ENCODE measurements around the gene IFNA14. TPM values are rescaled to one million over a fixed set of nuclear protein-coding genes. Genes with fewer than 3 reads are reported as not detected.

The IFNA14 gene
- total and polyA plus RNA-seq, 2 experiments from 2014 or later: not detected

GRCh38 chr9:21281275-21281674 lies 41.5 kb upstream of the IFNA14 start (continued):
- TF ChIP-seq, protein P1, sequence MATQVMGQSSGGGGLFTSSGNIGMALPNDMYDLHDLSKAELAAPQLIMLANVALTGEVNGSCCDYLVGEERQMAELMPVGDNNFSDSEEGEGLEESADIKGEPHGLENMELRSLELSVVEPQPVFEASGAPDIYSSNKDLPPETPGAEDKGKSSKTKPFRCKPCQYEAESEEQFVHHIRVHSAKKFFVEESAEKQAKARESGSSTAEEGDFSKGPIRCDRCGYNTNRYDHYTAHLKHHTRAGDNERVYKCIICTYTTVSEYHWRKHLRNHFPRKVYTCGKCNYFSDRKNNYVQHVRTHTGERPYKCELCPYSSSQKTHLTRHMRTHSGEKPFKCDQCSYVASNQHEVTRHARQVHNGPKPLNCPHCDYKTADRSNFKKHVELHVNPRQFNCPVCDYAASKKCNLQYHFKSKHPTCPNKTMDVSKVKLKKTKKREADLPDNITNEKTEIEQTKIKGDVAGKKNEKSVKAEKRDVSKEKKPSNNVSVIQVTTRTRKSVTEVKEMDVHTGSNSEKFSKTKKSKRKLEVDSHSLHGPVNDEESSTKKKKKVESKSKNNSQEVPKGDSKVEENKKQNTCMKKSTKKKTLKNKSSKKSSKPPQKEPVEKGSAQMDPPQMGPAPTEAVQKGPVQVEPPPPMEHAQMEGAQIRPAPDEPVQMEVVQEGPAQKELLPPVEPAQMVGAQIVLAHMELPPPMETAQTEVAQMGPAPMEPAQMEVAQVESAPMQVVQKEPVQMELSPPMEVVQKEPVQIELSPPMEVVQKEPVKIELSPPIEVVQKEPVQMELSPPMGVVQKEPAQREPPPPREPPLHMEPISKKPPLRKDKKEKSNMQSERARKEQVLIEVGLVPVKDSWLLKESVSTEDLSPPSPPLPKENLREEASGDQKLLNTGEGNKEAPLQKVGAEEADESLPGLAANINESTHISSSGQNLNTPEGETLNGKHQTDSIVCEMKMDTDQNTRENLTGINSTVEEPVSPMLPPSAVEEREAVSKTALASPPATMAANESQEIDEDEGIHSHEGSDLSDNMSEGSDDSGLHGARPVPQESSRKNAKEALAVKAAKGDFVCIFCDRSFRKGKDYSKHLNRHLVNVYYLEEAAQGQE (IDR thresholded peaks at IDR 0.05; ENCODE audit: unreplicated experiment): no peak
- TF ChIP-seq JUNB (IDR thresholded peaks at IDR 0.05; ENCODE audit: unreplicated experiment) (no peak), CREB1 (CRISPR knock-in tag; IDR thresholded peaks at IDR 0.05; ENCODE audit: low read depth) (no peak)

GRCh38 chr9:21268347-21268657 lies 28.5 kb upstream of the IFNA14 start:
- DNase-seq (ENCODE audit: low spot score) (no peak), ATAC-seq (no peak)
- Mint-ChIP-seq H3K9me3 (peaks cover 5% of the 10 kb centered on the region), H3K4me3 (no peak overlapping the region), H3K27ac (no peak overlapping the region), H3K4me1 (peaks cover 5% of the 10 kb centered on the region; the same call in 1 of the 3 replicates), H3K36me3 (ENCODE audit: low read depth) (no peaks in the 10 kb centered on the region), H3K27me3 (ENCODE audit: insufficient read depth, low read depth, poor library complexity) (peaks cover 72% of the 10 kb centered on the region)
- Histone ChIP-seq H3K27ac (ENCODE audit: low read depth) (no peak overlapping the region), H3K4me2 (no peak overlapping the region), H3K27me3 (ENCODE audit: insufficient read depth) (peaks cover 87% of the 10 kb centered on the region), H3K9me2 (ENCODE audit: insufficient read depth) (no peaks in the 10 kb centered on the region), H3K36me3 (ENCODE audit: insufficient read depth) (no peaks in the 10 kb centered on the region), H3F3A (replicated peaks; ENCODE audit: low read depth) (no peaks in the 10 kb centered on the region), H3K4me3 (no peak overlapping the region), H4K20me1 (replicated peaks; ENCODE audit: insufficient read depth) (no peaks in the 10 kb centered on the region; the same call in 1 of the 2 replicates), H2AFZ (no peak overlapping the region), H3K79me2 (replicated peaks; ENCODE audit: insufficient read depth) (no peaks in the 10 kb centered on the region), H3K4me1 (ENCODE audit: insufficient read depth) (no peaks in the 10 kb centered on the region)
- TF ChIP-seq JUNB (IDR thresholded peaks at IDR 0.05; ENCODE audit: unreplicated experiment) (no peak), ZNF114 (CRISPR knock-in tag; IDR thresholded peaks at IDR 0.05) (no peak), CREB1 (CRISPR knock-in tag; IDR thresholded peaks at IDR 0.05; ENCODE audit: low read depth) (no peak), ZNF462 (CRISPR knock-in tag; IDR thresholded peaks at IDR 0.05) (no peak), NANOG (IDR thresholded peaks at IDR 0.05; ENCODE audit: borderline replicate concordance) (no peak), STAT1 (IDR thresholded peaks at IDR 0.05; ENCODE audit: unreplicated experiment) (no peak), EZH2 (IDR thresholded peaks at IDR 0.05; ENCODE audit: low read depth, unreplicated experiment) (no peak), EZH2phosphoT487 (IDR thresholded peaks at IDR 0.05; ENCODE audit: unreplicated experiment) (no peak)
- TF ChIP-seq, protein P1 (IDR thresholded peaks at IDR 0.05; ENCODE audit: unreplicated experiment): no peak
- TF ChIP-seq, protein P2, sequence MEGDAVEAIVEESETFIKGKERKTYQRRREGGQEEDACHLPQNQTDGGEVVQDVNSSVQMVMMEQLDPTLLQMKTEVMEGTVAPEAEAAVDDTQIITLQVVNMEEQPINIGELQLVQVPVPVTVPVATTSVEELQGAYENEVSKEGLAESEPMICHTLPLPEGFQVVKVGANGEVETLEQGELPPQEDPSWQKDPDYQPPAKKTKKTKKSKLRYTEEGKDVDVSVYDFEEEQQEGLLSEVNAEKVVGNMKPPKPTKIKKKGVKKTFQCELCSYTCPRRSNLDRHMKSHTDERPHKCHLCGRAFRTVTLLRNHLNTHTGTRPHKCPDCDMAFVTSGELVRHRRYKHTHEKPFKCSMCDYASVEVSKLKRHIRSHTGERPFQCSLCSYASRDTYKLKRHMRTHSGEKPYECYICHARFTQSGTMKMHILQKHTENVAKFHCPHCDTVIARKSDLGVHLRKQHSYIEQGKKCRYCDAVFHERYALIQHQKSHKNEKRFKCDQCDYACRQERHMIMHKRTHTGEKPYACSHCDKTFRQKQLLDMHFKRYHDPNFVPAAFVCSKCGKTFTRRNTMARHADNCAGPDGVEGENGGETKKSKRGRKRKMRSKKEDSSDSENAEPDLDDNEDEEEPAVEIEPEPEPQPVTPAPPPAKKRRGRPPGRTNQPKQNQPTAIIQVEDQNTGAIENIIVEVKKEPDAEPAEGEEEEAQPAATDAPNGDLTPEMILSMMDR (conservative IDR thresholded peaks at IDR 0.05; ENCODE audit: low read depth in 2 of 2): no peak
